HL-60/S4 (cell line): ENCODE results near the gene LETM1.
"Not testable (repeated sequence)": the region's sequence is repeated elsewhere in the genome, so short reads cannot be mapped to it uniquely, and the experiment has no call there.

ENCODE experiments used
- in situ Hi-C: fragments of 300-500 bp; cut with MboI; formaldehyde crosslinking; loops from 2 replicates; pipeline ENCODE4 v1.14.3; 2022; ENCODE audit warnings: low sequenced_read_pairs

Gene LETM1

DNA sequence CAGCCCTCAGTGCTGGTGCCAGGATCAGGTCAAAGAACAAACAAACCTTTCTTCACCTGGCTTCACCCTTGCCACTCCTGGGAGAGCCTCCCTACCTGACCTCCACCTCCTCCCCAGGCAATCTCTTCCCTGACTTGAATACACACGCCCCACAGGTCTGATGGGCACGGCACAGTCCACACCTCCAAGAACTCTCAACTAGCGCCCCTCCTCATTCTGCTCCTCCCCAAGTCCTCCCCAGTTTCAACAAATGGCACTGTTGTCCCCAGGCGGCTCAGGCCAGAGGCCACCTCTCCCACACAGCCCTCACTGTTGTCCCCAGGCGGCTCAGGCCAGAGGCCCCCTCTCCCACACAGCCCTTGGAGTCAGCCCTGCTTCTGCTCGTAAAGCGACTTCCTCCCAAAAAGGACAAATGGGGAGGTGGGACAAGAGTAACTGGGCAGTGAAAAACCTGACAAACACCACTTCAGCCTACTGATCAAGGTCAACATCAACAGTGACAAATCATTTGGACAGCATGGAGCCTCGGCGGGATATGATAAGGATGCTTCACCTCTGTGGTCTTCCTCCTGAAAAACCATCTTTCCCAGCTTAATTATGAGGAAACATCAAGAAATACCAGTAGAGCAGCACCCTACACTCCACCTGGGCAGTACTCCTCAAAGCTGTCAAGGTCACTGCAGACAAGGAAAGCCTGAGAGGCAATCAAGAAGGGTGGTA, 2.9 kb downstream of the LETM1 start:
- in situ Hi-C loops = no loop called here

DNA sequence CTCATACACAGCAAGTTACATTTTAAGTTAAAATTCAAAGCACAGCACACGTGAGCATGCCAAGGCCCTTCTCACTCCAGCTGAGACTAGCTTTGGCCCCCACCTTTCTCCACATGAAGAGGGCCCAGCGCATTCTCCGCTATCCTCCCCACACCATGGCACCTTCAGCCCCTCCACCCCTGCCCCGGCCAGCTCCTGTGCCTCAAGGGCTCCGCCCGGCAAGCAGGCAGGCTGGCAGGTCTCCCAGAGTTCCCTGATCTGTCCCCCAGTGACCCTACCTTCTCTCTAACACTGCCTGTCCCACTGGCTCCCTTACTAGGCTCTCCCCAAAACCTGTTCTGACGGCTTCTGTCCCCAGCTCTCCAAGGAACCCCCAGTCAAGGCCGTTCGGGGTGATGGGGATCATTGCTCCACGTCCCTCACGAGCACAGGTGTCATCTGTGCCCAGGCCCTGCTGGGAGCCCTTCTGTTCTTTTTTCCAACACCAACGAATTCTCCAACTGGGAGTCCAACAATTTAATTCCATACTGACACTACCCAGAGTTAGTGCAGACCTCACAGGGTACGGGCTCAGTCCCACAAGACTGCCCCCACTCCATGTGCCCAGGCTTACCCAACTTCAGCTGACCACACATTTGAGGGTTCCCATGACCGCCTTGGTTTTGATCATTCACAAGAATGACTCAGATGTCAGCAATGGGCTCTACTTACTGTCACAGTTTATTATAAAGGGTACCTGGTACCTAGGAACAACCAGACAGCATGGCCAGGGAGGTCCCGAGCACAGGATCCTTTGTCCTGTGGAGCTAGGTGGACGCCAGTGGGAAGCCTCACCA, 4.2 kb downstream of the LETM1 start:
- in situ Hi-C loops = no loop called here

DNA sequence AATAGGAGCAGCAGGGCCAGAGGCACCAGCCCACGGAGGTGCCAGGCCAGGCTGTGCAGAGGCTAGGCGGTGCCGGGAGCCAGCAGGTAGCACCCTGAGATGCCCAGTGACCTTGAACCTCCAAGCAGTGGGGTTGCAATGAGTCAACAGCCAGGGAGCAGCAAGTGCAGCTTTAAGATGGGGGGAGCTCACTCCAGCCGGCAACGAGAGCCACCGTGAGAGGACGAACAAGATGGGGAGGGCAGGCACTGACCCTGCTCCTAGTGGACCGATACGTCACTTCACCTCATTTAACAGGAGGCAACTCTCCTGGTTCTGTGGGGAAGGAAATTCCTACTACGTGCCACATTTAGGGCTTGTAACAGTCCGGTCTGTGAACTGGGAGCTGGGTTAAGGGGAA, 4.8 kb downstream of the LETM1 start:
- in situ Hi-C loops = no loop called here

DNA sequence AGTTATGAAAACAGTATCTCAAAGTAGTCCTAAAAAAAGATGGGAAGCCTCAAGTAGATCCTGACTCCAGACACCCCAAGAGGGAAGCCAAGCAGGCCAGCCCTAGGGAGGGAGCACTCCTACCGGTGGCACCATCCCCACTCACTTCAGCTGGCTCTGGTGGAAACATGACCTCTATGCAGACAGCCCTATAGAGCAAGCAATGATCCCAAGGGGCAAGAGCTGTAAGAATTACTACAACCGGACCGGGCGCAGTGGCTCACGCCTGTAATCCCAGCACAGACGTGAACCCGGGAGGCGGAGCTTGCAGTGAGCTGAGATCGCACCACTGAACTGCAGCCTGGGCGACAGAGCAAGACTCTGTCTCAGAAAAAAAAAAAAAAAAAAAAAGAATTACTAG, 5.7 kb downstream of the LETM1 start:
- in situ Hi-C loops = no loop called here

DNA sequence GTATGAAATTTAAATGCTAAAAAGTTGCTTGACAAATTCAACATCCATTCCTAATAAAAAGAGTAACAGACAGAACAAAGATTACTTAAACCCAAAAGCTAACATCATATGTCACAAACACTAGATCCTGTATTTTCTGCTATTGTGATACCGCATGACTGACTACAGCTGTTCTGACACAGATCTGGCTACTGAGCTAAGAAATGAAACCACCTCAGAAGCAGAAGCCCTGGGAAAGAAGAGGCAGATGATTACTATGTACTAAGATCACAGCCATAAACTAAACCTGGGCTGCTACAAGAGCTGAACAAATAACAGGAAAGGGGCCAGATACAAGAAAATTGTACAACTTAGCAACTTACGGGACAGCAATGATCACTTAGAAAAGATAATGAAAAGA, 9.4 kb downstream of the LETM1 start:
- in situ Hi-C loops = no loop called here

DNA sequence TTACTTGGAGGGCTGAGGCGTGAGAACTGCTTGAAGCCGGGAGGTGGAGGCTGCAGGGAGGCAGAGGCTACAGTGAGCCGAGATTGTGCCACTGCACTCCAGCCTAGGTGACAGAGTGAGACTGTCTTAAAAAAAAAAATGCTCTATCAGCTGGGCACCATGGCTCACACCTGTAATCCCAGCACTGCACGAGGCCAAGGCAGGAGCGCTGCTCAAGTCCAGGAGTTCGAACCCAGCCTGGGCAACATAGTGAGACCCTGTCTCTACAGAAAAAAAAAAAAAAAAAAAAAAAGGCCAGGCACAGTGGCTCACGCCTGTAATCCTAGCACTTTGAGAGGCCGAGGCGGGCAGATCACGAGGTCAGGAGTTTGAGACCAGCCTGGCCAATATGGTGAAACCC, 11.3 kb downstream of the LETM1 start:
- in situ Hi-C loops = not testable (repeated sequence)

DNA sequence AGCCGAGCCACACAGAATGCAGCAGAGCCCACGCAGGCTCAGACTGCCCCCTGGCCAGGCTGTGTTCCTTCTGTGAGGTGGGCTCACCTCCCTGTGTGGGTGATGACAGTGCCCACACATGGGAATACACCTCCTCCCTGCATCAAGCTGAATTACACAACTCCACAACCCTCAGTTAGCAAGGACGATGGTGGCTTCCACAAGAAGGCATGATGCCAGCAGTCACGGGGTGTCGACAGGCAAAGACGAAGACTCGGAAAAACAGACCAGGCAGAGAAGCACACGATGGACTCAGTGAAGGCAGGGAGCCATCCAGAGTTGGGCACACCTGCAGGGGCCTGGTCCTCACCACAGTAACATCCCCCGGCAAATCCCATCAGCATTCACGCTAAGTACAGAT, 12.1 kb downstream of the LETM1 start:
- in situ Hi-C loops = no loop called here

DNA sequence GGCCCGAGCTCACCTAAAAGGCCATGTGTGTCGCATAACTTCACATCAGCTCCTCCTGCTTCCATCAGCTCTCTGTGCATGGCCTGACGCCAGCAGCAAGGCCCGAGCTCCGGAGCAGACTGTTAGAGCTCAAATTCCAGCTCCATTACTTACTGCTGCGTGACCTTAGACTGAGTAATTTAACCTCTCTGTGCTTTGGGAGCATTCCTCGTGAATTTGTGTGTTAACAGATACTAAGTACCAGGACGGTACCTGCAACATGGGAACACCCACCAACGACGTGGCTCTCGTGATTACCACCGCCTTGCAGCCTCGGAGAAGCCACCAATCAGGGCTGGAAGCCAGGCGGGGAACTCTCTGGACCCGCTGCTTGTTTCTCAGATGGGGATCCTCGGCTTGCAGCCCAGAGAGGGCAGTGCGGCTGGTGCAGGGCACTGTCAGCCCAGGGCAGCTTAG, 12.9 kb downstream of the LETM1 start:
- in situ Hi-C loops = no loop called here

DNA sequence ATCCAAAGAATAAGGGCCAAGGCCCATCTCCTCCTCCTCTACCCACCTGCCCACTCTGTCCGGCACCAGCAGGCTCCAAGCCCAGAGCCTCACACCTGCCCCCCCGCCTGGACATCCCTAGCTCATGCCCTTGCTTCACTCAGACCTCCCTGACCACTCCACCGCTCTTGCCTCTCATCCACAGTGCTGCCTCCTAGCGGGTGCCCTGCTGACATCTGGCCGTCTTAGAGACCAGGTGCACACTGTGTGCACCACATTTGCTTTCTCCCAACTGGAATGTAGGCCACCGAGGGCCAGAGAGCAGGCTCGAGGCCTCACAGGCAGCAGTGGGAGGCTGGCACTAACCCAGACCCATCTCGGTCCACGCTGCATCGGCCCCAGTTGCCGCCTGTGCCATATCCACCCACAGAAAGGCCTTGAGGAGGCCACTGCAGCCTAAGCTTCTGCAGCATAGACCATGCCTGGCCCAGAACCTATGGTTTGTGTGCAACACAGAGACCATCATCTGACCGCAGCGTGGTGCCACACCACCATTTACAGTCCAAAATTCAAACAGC, 13.5 kb downstream of the LETM1 start:
- in situ Hi-C loops = no loop called here

DNA sequence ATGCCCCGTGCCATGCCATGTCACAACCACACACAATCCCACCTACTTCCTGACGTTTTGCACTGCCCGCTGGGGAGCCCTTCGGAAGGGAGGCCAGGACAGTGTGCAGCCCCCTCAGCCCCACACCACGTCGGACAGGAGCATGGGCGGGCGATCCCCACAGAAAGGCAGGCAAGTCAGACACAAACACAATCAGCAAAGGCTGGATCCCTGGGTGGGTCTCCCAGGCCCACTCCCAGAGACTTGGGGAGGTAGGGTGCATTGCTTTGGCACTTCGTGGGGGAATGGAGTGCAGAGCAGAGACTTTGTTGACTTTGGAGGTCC, 14.1 kb downstream of the LETM1 start:
- in situ Hi-C loops = no loop called here

DNA sequence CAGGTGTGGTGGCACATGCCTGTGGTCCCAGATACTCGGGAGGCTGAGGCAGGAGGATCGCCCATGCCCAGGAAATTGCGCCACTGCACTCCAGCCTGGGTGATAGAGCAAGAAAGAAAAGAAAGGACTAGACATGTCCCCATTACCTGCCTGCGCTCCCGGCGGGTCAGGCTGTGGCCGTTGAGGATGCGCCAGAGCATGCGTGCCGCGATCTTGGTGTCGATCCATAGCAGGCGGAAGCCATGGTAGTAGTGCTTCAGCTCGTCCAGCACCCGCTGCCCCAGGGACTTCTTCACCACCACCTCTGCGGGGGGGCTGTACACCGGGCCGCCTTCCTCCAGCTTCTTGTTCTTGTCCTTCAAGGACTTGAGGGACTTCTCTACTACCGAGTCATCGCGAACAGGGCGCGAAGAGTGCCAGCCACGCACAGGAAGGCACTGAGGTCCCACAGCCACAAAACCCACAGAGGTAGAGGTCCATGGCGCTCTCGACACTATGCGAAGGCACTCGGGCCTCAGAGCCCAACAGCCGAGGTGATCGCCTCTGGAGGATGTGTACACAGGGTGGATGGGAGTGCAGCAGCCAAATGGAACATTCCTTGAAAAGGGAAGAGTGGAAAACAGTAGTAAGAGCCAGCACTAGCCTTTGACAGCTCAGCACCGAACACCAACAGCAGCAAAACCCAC, 14.6 kb downstream of the LETM1 start:
- in situ Hi-C loops = no loop called here

DNA sequence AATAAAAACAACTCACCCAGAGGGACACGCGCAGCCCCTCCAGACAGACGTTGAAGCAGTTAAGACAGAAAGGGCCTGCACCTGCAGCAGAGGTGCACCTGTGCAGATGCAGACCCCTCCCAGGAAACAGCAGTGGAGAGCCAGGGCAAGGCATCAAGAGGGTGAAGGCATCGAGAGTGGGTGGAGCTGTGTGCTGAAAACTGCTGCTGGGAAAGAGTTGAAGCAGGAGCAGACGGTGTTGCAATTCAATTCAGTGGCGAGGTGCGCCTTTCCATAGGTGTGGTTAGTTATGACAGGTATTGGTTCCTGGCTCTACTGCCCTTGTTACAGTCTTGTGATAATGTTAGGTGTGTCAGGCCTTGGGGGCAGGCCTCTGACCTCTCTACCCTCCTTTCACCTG, 16.7 kb downstream of the LETM1 start:
- in situ Hi-C loops = no loop called here

DNA sequence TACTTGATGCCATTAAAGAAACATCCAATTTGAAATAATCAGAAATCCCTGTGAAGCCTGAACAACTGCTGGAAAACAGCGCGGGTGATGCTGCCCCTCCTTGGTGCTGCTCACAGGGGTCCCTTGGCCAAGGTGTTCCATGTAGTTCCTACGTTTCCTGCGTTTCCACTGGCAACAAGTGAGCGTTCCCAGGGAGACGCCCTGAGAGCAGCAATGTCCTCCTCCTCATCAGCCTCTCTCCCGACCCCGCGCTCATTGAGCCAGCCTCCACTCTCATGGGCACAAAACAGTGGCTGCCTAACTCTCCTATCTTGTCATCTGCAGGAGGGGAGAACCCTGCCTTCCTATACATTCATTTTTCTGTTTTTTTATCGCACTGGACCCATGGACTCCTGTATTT, 18.9 kb downstream of the LETM1 start:
- in situ Hi-C loops = no loop called here

DNA sequence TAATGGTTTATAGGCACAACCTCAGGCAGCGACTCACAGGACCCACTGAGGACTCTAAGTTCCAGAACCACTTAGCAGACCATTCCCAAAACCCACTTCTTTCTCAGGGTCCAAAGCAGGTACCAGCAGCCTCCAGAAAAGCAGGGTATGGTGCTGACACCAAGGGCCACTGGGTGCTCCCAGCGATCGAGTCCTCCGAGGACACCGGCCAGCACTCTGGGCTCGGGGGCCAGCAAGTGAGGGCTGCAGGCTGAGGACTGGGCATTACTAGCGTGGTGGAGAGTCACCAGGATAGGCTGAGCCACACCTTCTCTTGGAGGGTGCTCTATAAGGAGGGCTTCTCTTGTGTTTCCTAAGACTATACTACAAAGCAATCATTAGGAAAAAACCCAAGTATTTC, 19.3 kb downstream of the LETM1 start:
- in situ Hi-C loops = no loop called here

DNA sequence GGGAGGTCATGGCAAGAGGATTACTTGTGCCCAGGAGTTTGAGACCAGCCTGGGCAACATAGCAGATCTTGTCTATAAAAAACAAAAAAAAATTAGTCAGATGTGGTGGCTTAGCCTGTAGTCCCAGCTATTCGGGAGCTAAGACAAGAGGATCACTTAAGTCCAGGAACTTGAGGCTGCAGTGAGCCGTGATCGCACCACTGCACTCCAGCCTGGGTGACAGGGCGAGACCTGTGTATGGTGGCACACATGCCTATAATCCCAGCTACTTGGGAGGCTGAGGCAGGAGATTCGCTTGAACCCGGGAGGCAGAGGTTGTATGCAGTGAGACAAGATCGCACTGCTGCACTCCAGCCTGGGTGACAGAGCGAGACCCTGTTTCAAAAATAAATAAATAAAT, 20.1 kb downstream of the LETM1 start:
- in situ Hi-C loops = not testable (repeated sequence)

DNA sequence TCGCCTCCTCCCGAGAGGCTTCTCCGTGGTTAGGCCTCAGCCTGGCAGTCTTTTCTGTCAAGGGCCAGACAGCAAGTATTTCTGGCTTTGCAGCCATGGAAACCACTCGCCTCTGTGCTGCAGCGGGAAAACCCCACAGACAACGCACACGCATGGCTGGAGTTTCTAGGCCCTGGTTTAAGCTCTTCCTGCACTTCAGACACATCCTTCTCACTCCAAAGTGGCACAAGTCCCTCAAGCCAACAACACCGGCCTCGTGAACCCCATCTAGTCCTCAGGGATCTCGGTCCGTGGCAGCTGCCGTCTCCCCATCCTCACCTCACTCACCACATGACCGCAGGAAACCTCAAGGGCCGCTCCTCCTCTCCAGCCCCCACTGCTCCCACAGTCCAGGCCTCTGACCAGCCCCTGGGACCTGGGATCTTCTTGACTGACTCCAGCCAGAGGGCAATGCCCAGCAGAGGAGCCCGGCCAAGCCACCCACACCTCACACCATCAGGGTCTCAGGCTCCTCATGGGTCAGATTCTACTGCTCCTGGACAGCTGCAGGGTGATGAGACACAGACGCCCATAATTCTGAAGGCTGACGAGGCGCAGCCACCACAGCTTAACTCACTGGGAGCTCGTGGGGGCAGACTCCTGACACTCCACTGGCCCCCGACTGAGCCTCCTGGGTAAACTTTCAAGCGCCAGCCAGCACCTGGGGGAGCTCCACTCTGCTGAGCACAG, 21.7 kb downstream of the LETM1 start:
- in situ Hi-C loops = no loop called here

DNA sequence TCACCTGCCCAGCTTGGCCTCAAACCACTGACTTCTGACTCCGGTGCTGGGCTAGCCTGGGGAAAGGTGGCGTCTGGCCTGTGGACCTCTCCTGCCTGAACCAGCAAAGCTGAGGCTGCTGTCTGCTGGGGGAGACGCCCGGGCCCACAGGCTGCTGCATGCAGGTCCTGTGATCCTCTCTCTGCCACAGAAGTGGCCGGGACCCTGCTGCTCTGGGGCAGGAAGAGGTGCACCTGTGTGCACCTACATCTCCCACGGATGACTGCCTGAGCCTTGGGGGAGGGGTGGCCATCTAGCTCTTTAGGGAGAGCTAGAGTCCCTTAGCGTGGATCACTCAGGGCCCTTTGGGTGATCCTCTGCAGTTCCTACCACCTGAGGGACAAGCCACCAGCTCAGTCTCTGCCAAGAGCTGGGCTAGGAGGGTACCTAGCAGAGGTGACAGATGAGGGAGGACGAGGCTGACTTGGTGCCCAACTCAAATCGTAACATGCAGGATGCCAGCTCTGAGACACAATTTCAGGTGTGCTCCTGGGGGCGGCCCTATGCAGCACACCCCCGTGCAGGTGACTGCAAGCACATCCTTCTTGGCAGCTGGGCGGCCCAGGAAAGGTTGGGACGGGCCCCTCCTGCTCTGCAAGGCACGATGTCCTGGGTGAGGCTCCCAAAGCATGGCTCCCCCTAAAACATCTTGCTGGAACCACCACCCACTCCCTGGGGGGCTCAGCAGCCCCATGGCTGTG, 22.5 kb downstream of the LETM1 start:
- in situ Hi-C loops = no loop called here

DNA sequence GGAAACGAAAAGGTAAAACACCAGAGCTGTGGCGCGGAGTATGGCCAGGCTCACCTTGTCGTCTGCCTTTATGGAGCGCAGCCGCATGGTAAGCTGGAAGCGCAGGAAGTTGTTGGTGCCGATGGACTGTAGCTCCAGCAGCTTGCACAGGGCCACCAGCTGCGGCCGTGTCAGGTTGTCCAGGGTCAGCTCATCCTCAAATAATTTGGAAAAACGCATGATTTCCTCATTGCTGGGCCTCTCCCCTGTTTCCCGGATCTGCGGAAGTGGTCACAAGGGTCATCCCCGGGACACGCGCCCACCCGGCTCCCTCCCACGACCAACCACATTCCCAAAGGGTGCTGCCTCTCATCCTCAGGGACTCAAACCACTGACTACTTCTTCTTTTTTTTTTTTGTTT, 23.3 kb downstream of the LETM1 start:
- in situ Hi-C loops = no loop called here

DNA sequence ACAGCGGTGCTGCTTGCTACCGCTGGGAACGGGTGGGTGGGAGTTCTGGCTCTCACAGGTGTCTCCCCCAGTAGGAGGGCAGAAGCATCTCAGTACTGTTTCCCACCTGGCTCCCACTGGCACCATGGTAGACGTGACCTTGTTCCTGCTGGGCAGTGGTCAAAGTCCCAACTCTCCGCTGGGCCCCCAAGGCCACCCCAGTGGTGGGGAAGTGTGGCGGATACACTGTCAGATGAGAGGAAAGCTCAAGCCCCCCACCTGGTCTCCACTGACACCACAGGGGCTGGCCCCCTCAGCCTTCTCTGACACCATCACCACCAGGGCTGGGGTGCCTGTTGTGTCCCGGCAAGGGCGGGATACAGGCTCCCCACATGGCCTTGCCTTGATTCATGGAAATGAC, 24.6 kb downstream of the LETM1 start:
- in situ Hi-C loops = no loop called here

DNA sequence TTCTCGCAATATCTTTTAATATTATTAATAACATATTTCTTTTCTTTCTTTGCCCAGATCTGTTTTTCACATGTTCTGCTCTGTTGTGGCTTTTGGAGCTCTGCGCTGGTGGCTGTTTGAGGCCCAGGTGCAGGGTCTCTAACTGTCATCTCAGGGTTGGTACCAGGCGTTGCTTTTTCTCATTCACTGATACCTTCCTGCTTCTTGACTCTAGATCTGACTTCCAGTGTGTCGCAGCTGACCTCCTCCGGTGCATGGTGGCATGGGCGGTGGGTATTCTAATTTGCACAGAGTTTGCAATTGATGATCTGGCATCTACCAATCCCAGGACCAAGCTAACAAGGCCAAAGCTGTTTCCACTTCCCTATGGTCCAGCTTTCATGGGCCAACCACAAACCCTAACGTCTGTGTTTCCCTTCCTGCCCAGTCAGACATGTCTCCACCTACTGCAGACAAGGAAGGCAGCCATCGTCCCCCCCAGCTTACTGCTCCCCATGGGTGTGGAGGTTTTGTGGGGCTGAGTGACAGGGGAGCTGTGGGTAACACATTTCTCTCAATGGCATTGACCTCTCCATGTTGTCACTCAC, 25.2 kb downstream of the LETM1 start:
- in situ Hi-C loops = no loop called here
